Nephron progenitor cell (in vitro differentiated cells): ENCODE results near the gene PNMA6F.

ENCODE experiments used
- DNase-seq: peaks from one replicate; pipeline ENCODE4 v3.0.0; 2021
- H3K27ac Mint-ChIP-seq: 2 replicates; pipeline ENCODE4 v1.8.0; 2021; ENCODE audit warnings: mild to moderate bottlenecking, moderate library complexity, mixed read lengths
- H3K27me3 Mint-ChIP-seq: 2 replicates; pipeline ENCODE4 v1.8.0; 2021; ENCODE audit warnings: mild to moderate bottlenecking, low read depth, mixed read lengths; ENCODE audit not compliant: poor library complexity
- H3K36me3 Mint-ChIP-seq: 2 replicates; pipeline ENCODE4 v1.8.0; 2021; ENCODE audit warnings: low read depth, mixed read lengths
- H3K4me1 Mint-ChIP-seq: 2 replicates; pipeline ENCODE4 v1.8.0; 2021; ENCODE audit warnings: mixed read lengths
- H3K4me3 Mint-ChIP-seq: 2 replicates; pipeline ENCODE4 v1.8.0; 2021; ENCODE audit warnings: mild to moderate bottlenecking, moderate library complexity, mixed read lengths
- H3K9me3 Mint-ChIP-seq: 2 replicates; pipeline ENCODE4 v1.8.0; 2021; ENCODE audit warnings: mild to moderate bottlenecking, moderate library complexity, mixed read lengths
- TF ChIP-seq, protein P1 (sequence below): fragments of 200-600 bp; sonication (generic); IDR thresholded peaks from 2 replicates; pipeline ENCODE4 v1.5.0; 2021; ENCODE audit warnings: antibody characterized with exemption

Gene PNMA6F

DNA sequence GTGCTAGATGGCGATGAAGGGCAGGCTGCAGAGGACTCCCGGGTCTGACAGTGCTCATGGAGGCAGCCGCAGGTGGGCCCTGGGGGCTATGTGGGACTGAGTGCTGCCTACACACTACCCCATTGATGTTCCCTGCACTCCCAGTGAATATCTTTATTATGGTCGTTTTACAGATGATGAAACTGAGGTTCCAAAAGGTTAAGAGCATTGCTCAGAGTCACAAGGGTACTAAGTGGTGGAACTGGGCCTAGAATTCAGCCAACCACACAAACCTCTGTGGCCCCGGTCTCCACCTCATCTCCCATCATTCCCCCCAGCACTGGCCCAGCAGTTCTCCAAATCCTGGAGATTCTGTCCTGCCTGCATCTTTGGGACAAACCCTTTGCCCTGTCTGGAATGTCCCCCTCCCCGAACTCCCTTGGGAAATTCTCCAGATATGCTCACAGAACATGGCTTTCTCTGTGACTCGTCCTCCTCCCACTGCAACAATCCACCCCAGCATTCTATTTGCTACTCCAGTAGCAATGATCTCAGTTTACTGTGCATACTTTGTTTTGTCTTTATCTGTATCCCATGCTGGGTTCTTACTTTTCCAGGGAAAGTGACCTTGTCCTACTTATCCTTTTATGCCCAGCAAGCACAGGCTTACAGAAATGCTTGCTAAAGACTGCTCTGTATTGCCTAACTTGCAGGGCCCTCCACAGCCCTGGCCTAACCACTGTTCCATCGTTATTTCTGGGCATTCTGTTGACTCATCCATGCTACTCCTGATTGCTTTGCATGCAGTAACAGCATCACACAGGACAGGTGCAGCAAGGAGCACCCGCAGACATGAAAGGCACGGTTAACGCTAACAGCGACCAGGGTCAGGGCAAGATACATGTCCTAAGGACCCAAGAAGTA lies 14.0 kb downstream of the PNMA6F start:
- peaks cover 22% of the 10 kb centered on the region for H3K27me3 Mint-ChIP-seq
- peaks cover 74% of the 10 kb centered on the region for H3K9me3 Mint-ChIP-seq
- no peak overlapping the region for H3K27ac Mint-ChIP-seq
- no peaks in the 10 kb centered on the region for H3K4me1 Mint-ChIP-seq
- TF ChIP-seq, protein P1, sequence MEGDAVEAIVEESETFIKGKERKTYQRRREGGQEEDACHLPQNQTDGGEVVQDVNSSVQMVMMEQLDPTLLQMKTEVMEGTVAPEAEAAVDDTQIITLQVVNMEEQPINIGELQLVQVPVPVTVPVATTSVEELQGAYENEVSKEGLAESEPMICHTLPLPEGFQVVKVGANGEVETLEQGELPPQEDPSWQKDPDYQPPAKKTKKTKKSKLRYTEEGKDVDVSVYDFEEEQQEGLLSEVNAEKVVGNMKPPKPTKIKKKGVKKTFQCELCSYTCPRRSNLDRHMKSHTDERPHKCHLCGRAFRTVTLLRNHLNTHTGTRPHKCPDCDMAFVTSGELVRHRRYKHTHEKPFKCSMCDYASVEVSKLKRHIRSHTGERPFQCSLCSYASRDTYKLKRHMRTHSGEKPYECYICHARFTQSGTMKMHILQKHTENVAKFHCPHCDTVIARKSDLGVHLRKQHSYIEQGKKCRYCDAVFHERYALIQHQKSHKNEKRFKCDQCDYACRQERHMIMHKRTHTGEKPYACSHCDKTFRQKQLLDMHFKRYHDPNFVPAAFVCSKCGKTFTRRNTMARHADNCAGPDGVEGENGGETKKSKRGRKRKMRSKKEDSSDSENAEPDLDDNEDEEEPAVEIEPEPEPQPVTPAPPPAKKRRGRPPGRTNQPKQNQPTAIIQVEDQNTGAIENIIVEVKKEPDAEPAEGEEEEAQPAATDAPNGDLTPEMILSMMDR: no peak
- H3K4me3 Mint-ChIP-seq: no peak overlapping the region
- DNase-seq: no peak
- H3K36me3 Mint-ChIP-seq: no peaks in the 10 kb centered on the region

DNA sequence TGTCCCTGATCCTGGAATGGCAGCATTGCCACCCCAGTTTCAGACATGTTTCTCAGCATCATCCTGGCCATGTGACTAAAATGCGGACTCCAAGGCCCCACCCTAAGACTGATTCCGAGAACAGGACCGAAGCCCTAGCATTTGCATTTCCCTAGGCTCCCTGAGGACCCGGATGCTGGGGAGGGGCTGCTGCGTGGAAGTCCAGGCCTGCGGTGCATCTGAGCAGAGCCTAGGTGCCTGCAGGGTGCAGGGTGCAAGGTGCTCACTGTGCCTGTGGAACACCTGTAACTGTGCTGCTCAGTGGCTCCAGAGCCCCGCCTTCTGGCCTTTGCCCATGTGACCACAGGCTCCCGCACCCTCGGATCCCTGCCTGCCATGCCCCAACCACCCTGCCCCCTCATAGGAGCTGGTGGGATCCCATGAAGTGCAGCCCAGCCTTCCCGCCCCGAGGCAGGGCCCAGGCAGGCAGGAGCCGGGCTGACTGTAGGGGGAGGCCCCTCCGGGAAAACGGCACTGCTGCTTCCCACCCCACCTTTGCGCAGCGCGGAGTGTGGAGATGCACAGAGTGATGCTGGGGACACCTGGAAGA lies 14.9 kb downstream of the PNMA6F start:
- H3K36me3 Mint-ChIP-seq: no peaks in the 10 kb centered on the region
- TF ChIP-seq, protein P1: no peak
- peaks cover 80% of the 10 kb centered on the region for H3K9me3 Mint-ChIP-seq
- H3K27me3 Mint-ChIP-seq: peaks cover 24% of the 10 kb centered on the region
- no peaks in the 10 kb centered on the region for H3K4me1 Mint-ChIP-seq
- no peak for DNase-seq
- H3K4me3 Mint-ChIP-seq: no peak overlapping the region
- no peak overlapping the region for H3K27ac Mint-ChIP-seq

DNA sequence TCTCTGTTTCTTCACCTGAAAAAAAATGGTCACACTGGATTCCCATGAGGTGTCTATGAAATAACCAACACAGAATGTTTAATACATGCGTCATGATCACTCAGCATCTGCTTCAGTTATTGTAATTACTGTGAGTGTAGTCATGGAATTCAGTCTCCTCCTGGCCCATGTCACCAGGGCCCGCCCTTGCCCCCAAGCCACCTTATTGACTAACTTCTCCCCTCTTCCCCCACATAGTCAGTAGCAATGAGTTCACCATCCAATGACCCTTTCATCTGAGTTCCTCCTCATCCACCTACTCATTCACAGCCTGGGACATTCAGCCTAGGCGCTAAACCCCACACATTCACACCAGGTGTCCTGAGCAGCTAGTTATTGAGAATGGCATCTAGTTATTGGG lies 15.6 kb downstream of the PNMA6F start:
- H3K36me3 Mint-ChIP-seq: no peaks in the 10 kb centered on the region
- TF ChIP-seq, protein P1: no peak
- H3K4me3 Mint-ChIP-seq: no peak overlapping the region
- no peak for DNase-seq
- H3K9me3 Mint-ChIP-seq: peaks cover 79% of the 10 kb centered on the region
- peaks cover 24% of the 10 kb centered on the region for H3K27me3 Mint-ChIP-seq
- H3K4me1 Mint-ChIP-seq: no peaks in the 10 kb centered on the region
- H3K27ac Mint-ChIP-seq: no peak overlapping the region

DNA sequence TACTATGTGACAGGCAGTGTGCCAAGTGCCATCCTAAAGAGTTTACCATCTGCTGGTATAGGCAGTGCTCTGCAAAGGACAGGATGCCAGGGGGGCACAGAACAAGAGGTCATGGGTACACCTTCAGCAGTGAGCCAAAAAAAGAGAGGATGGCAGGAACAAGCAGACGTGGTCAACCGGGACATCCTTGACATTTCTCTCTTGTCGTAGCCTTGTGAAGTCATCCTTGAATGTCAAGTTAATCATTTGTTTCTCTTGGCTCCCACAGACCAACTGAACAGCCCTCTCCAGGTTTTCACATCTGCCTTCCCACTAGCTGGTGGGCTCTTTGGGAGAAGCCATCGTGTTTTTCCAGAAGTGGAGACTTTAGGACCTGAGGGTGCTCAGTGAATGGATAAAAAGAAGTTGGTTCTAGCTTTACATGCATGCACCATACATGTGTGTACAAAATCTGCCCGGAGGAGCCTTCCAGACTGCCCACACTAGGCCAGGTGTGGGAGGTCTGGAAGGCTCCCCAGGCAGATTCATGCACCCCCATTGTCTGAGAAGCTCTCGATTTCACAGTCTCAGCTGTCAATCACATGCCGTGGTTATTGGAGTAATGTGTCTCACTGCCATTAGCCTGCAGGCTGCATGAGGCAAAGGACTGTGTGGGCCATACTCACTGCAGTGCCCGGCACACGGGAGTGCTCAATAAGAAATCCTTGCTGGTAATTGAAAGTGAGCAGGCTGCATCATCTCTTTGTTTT lies 16.4 kb downstream of the PNMA6F start:
- peaks cover 29% of the 10 kb centered on the region for H3K27me3 Mint-ChIP-seq
- TF ChIP-seq, protein P1: no peak
- H3K9me3 Mint-ChIP-seq: peaks cover 76% of the 10 kb centered on the region
- H3K36me3 Mint-ChIP-seq: no peaks in the 10 kb centered on the region
- H3K4me3 Mint-ChIP-seq: no peak overlapping the region
- no peak for DNase-seq
- no peak overlapping the region for H3K27ac Mint-ChIP-seq
- no peaks in the 10 kb centered on the region for H3K4me1 Mint-ChIP-seq

DNA sequence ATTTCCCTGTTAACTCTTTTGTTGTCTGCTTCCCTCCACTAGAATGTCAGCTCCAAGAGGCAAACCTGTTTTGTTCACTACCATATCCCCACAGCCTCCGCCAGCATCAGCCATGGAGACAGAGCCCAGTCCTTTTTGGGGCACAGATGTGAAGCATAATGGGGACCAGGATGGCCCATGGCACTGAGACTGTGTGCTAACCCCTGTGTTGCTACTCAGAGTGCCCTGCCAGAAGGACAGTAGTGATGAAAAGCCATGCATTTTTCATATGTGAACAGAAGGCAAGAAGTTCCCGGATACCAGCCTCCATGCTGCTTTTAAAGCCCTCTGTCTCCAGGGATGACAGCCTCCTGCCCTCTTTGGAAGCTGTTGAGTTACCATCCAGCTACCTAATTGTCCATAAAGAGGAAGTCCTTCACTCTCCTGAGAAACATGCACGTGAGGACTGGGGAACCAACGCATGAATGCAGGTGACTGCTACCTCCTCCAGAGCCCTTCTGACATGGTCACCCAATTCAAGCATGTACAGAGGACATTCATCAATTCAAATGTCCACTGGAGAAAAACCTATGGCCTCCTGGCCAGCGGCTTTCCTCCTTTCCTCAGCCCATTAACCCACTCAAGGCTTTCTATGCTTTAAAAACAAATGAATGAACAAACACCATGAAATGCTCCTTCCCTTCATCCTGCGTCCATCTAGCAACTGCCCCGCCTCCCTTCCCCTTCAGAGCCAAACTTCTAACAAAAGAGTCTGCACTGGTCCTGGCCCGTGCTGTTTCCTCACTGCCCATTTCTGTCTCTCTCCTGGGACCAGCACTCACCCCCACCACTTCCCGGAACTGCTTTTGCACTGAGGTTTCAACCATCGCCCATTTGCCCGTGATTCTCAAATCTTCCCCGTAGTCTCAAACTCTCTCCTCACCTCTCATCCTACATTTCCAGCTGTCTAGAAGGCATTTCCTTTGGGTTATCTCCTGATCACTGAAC lies 18.0 kb downstream of the PNMA6F start:
- DNase-seq: no peak
- H3K4me3 Mint-ChIP-seq: no peak overlapping the region
- H3K27ac Mint-ChIP-seq: no peak overlapping the region
- H3K4me1 Mint-ChIP-seq: no peaks in the 10 kb centered on the region
- H3K9me3 Mint-ChIP-seq: peaks cover 68% of the 10 kb centered on the region
- peaks cover 29% of the 10 kb centered on the region for H3K27me3 Mint-ChIP-seq
- TF ChIP-seq, protein P1: no peak
- no peaks in the 10 kb centered on the region for H3K36me3 Mint-ChIP-seq
